Coronary artery (tissue), 2 donors: ENCODE results near the gene CD83.

Source experiments
- DNase-seq: peaks from one replicate; pipeline ENCODE4 v3.0.0-alpha.2; 2017; ENCODE audit warnings: low spot score
- H3K27ac ChIP-seq, 2 donors: fragments of 200-600 bp; sonication (generic); one replicate each; pipeline ENCODE4 v1.5.1; 2016 to 2019
- H3K4me3 ChIP-seq: fragments of 200-600 bp; sonication (generic); 2 replicates; pipeline ENCODE4 v1.5.1; 2016; ENCODE audit warnings: mild to moderate bottlenecking, moderate library complexity
- TF ChIP-seq, protein P1 (sequence below): fragments of 200-600 bp; sonication (generic); IDR thresholded peaks from one replicate; pipeline ENCODE4 v1.5.1; 2019; ENCODE audit warnings: antibody characterized with exemption

CD83 gene

GRCh38 chr6:14162826-14163225, 45.3 kb downstream of the CD83 start:
- TF ChIP-seq, protein P1, sequence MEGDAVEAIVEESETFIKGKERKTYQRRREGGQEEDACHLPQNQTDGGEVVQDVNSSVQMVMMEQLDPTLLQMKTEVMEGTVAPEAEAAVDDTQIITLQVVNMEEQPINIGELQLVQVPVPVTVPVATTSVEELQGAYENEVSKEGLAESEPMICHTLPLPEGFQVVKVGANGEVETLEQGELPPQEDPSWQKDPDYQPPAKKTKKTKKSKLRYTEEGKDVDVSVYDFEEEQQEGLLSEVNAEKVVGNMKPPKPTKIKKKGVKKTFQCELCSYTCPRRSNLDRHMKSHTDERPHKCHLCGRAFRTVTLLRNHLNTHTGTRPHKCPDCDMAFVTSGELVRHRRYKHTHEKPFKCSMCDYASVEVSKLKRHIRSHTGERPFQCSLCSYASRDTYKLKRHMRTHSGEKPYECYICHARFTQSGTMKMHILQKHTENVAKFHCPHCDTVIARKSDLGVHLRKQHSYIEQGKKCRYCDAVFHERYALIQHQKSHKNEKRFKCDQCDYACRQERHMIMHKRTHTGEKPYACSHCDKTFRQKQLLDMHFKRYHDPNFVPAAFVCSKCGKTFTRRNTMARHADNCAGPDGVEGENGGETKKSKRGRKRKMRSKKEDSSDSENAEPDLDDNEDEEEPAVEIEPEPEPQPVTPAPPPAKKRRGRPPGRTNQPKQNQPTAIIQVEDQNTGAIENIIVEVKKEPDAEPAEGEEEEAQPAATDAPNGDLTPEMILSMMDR: no peak
- Histone ChIP-seq H3K27ac (no peak overlapping the region), H3K4me3 (no peak overlapping the region)
- DNase-seq: no peak

DNA sequence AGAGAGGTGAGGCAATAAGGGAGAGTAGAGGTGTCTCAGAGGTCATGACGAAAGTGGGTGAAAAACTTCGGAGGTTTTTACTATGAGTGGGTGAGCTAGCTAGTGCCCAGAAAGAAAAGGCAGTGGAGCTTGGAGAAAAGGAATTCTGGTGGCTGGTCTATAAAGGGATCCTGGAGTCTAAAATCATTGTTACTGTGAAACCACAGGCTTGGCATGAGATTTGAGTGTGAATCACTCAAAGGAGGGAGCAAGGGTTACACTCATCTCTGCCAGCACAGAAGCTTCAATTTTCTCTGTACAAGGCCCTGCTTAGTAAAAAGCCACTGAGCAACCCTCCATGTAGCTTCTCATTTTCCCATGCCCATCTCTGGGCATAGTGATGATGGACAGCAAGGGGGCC, 47.5 kb downstream of the CD83 start:
- H3K4me3 ChIP-seq: no peak overlapping the region
- TF ChIP-seq, protein P1: no peak

DNA sequence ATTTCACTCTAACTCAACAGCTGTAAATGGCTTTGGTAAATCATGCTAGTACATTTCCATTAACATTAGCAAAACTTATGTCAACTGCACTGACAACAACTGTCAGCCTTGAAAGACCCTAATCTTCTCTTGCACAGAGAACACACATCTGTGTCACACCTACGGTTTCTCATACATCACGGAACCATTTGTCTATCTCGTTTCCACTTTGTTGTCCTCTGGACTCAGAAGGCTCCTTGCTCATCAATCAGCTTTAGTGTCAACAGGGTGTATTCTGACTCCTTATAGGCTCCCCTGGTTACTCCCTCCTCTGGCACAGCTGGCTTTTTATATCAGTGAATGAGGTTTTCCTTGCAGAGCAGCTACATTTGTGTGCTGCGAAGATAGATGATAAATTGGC, 49.3 kb downstream of the CD83 start:
- no peak for DNase-seq
- H3K27ac ChIP-seq: no peak overlapping the region
- no peak overlapping the region for H3K4me3 ChIP-seq
- TF ChIP-seq, protein P1: no peak

More for the DNA sequence above, 47.5 kb downstream of the CD83 start:
- no peak overlapping the region for H3K27ac ChIP-seq
- DNase-seq: no peak

DNA sequence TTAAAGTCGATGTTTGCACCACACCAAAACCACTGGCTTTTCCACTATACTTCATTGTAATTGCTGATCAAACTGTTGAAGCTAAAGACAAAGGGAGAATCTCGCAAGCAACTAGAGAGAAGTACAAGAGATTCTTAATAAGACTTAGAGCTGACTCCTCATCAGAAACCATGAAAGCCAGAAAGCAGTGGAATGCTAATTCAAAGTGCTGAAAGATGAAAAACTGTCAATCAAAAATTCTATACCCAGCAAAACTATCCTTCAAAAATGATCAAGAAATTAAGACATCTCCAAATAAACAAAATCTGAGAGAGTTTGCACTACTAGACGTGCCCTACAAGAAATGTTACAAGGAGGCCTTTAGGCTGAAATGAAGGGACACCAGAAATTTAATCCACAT, 52.6 kb downstream of the CD83 start:
- TF ChIP-seq, protein P1: no peak
- no peak overlapping the region for H3K27ac ChIP-seq
- no peak for DNase-seq
- no peak overlapping the region for H3K4me3 ChIP-seq

DNA sequence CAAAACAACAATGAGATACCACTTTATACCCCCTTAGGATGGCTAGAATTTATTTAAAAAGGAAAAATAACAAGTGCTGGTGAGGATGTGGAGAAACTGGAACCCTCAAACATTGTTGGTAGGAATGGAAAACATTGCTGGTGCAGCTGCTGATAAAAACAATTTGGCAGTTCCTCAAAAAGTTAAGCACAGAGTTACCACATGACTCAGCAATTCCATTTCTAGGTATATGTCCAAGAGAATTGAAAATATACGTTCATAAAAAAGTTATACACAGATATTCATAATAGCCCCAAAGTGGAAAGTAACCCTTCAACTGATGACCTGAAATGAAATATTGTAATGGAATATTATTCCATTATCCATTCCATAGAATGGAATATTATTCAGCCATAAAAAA, 55.0 kb downstream of the CD83 start:
- DNase-seq: no peak
- Histone ChIP-seq H3K4me3 (no peak overlapping the region), H3K27ac (no peak overlapping the region)
- TF ChIP-seq, protein P1: no peak

GRCh38 chr6:14174226-14174625, 56.7 kb downstream of the CD83 start:
- DNase-seq: no peak
- no peak overlapping the region for H3K4me3 ChIP-seq
- TF ChIP-seq, protein P1: no peak
- no peak overlapping the region for H3K27ac ChIP-seq

- DNase-seq: no peak
- H3K27ac ChIP-seq: no peak overlapping the region
- TF ChIP-seq, protein P1: no peak
- H3K4me3 ChIP-seq: no peak overlapping the region
Observed at GRCh38 chr6:14174996-14175395, 57.4 kb downstream of the CD83 start.
